Activated B cell treated with CpG ODN at 0.5 μM for 24 hours (primary cell): ENCODE results near the gene MACO1. TPM values are rescaled to one million over a fixed set of nuclear protein-coding genes. Genes with fewer than 3 reads are reported as not detected.

ENCODE experiments used
- ATAC-seq: fragments of 200-7000 bp; cut with Tn5 transposase; one replicate; pipeline ENCODE4 v1.10.0; 2021; ENCODE audit warnings: low read depth, mild to moderate bottlenecking, moderate library complexity
- CTCF ChIA-PET: fragments of 350-600 bp; sonication (Branson Sonifier 250); formaldehyde crosslinking; loops from one replicate; lab custom pipeline; 2021; ENCODE audit warnings: antibody characterized with exemption; lab: Charles Lee
- POLR2A ChIA-PET: fragments of 350-600 bp; sonication (Branson Sonifier 250); formaldehyde crosslinking; loops from one replicate; lab custom pipeline; 2021; ENCODE audit warnings: antibody characterized with exemption; lab: Charles Lee
- DNase-seq: peaks from one replicate; pipeline ENCODE4 v3.0.0; 2022
- H3K27ac Mint-ChIP-seq: one replicate; pipeline ENCODE4 v1.8.0; 2020; ENCODE audit warnings: mixed read lengths
- H3K27me3 Mint-ChIP-seq: one replicate; pipeline ENCODE4 v1.8.0; 2021; ENCODE audit warnings: mixed read lengths
- H3K36me3 Mint-ChIP-seq: one replicate; pipeline ENCODE4 v1.8.0; 2021; ENCODE audit warnings: low read depth, mixed read lengths
- H3K4me1 Mint-ChIP-seq: one replicate; pipeline ENCODE4 v1.8.0; 2021; ENCODE audit warnings: mixed read lengths
- H3K4me3 Mint-ChIP-seq: one replicate; pipeline ENCODE4 v1.8.0; 2020; ENCODE audit warnings: mild to moderate bottlenecking, mixed read lengths
- H3K9me3 Mint-ChIP-seq: one replicate; pipeline ENCODE4 v1.8.0; 2020; ENCODE audit warnings: mixed read lengths
- CTCF ChIP-seq: fragments of 200-600 bp; IDR thresholded peaks from one replicate; pipeline ENCODE4 v1.8.0; 2022; ENCODE audit warnings: antibody characterized with exemption, mild to moderate bottlenecking
- intact Hi-C: fragments of 100-400 bp; cut with micrococcal nuclease; formaldehyde crosslinking; loops from one replicate; pipeline ENCODE4 v1.15.1; 2024
- total RNA-seq: library from RNA; stranded (reverse); gene quantifications from 2 replicates; pipeline ENCODE4 v1.2.3, GENCODE V29; 2022

Gene MACO1
- total RNA-seq, 1 donor from 2014 or later = 19.7 TPM

- intact Hi-C loops = loop anchor here (10.0 kb wide), 2 partner anchors 123 to 283 kb away; partner anchors contain the start of gene RSRP1
- TF ChIP-seq CTCF = no peak
- Mint-ChIP-seq H3K27me3 (peaks cover 9% of the 10 kb centered on the region), H3K9me3 (peaks cover 5% of the 10 kb centered on the region), H3K36me3 (no peaks in the 10 kb centered on the region), H3K27ac (no peak overlapping the region), H3K4me3 (no peak overlapping the region), H3K4me1 (peaks cover 2% of the 10 kb centered on the region)
- ATAC-seq = no peak
- no peak for DNase-seq
- CTCF ChIA-PET = no interaction called here
- POLR2A ChIA-PET = no interaction called here
These were observed 96.6 kb downstream of the MACO1 start for GRCh38 chr1:25527226-25527846.

- Mint-ChIP-seq H3K27me3 (peaks cover 9% of the 10 kb centered on the region), H3K4me1 (no peaks in the 10 kb centered on the region), H3K4me3 (no peak overlapping the region), H3K9me3 (peaks cover 5% of the 10 kb centered on the region), H3K36me3 (no peaks in the 10 kb centered on the region), H3K27ac (no peak overlapping the region)
- no peak for ATAC-seq
- ChIA-PET POLR2A (no interaction called here), CTCF (interaction anchor here (1.4 kb wide), 1 partner anchor 8 kb away, joined by 3 read pairs; no protein-coding TSS in a partner anchor)
- TF ChIP-seq CTCF = no peak
- intact Hi-C loops = loop anchor here (10.0 kb wide), 2 partner anchors 123 to 283 kb away; partner anchors contain the start of gene RSRP1
- no peak for DNase-seq
These were observed 97.4 kb downstream of the MACO1 start for GRCh38 chr1:25527946-25528595.

GRCh38 chr1:25528881-25529517, 98.3 kb downstream of the MACO1 start:
- Mint-ChIP-seq H3K4me1 (no peaks in the 10 kb centered on the region), H3K9me3 (peaks cover 5% of the 10 kb centered on the region), H3K27me3 (peaks cover 9% of the 10 kb centered on the region), H3K27ac (no peak overlapping the region), H3K36me3 (no peaks in the 10 kb centered on the region), H3K4me3 (no peak overlapping the region)
- intact Hi-C loops = loop anchor here (10.0 kb wide), 2 partner anchors 124 to 284 kb away; partner anchors contain the start of gene RSRP1
- DNase-seq (no peak), ATAC-seq (no peak)
- ChIA-PET POLR2A (no interaction called here), CTCF (interaction anchor here (1.4 kb wide), 1 partner anchor 8 kb away, joined by 3 read pairs; no protein-coding TSS in a partner anchor)
- no peak for TF ChIP-seq CTCF

- Mint-ChIP-seq H3K4me3 (no peak overlapping the region), H3K4me1 (no peaks in the 10 kb centered on the region), H3K36me3 (no peaks in the 10 kb centered on the region), H3K27ac (no peak overlapping the region), H3K27me3 (peaks cover 7% of the 10 kb centered on the region), H3K9me3 (peaks cover 5% of the 10 kb centered on the region)
- POLR2A ChIA-PET = no interaction called here
- intact Hi-C loops = loop anchor here (10.0 kb wide), 2 partner anchors 125 to 285 kb away; partner anchors contain the start of gene RSRP1
- DNase-seq (no peak), ATAC-seq (no peak)
- no peak for TF ChIP-seq CTCF
- CTCF ChIA-PET = interaction anchor here (1.4 kb wide), 1 partner anchor 9 kb away, joined by 3 read pairs; no protein-coding TSS in a partner anchor
These were observed 99.0 kb downstream of the MACO1 start for GRCh38 chr1:25529518-25530185.
